Renal pelvis (tissue), 4 donors: ENCODE data around the gene NFKBIB. TPM values are rescaled to one million over a fixed set of nuclear protein-coding genes. Genes with fewer than 3 reads are reported as not detected.

Experiments used
- DNase-seq: peaks from one replicate; pipeline ENCODE4 v3.0.0-alpha.2; 2013
- polyA plus RNA-seq, 3 donors: library from polyadenylated mRNA; unstranded; fragments of 120-200 nt; gene quantifications; one replicate each; pipeline ENCODE4 v1.2.1, GENCODE V29; 2013; ENCODE audit not compliant: insufficient read length in 3 of 3

Gene NFKBIB
- polyA plus RNA-seq, 3 donors = 9.7 to 12.2 (median 11.5) TPM

GRCh38 chr19:38952395-38953165 lies 52.8 kb downstream of the NFKBIB start:
- DNase-seq = peak; percentile 74

- no peak for DNase-seq
Observed at GRCh38 chr19:38953677-38954076, 53.9 kb downstream of the NFKBIB start.

DNA sequence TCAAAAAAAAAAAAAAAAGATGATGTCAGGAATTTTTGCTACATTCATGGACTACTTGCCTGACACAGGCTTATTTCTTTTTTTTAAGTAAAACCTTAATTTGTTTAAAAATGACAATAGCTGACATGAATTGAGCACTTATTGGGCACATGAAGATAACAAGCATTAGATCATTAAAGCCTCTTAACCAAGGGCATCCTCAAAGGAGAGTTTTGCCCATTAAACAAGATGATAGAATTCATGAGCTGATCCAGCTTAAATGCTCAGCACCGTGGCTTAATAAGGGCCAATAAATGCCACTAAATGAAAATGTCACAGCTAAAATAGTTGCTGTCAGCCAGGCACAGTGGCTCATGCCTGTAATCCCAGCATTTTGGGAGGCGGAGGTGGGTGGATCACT lies 56.5 kb downstream of the NFKBIB start:
- DNase-seq = no peak

GRCh38 chr19:38958301-38958700 lies 58.5 kb downstream of the NFKBIB start:
- DNase-seq = no peak

Other genes starting within 250 kb of the NFKBIB start
- gene CAPN12, start 155.5 kb upstream of the NFKBIB start, polyA plus RNA-seq = 10 to 100 TPM in 2 of 3 donors, 1 to 10 TPM in 1; 9.1 to 14.0 (median 12.9) TPM
- under 1 TPM in 1 of 3 donors, not detected in 2; 0.78 TPM for gene LGALS7, start 126.5 kb upstream of the NFKBIB start, polyA plus RNA-seq
- 1 to 10 TPM; 2.0 to 3.2 (median 2.2) TPM for gene LGALS7B, start 110.8 kb upstream of the NFKBIB start, polyA plus RNA-seq
- gene LGALS4, start 87.0 kb upstream of the NFKBIB start, polyA plus RNA-seq = 1 to 10 TPM; 1.3 to 2.4 (median 1.9) TPM
- gene ECH1, start 68.2 kb upstream of the NFKBIB start, polyA plus RNA-seq = 100 to 1,000 TPM; 165 to 180 (median 174) TPM
- 100 to 1,000 TPM; 466 to 472 (median 471) TPM for gene HNRNPL, start 50.0 kb upstream of the NFKBIB start, polyA plus RNA-seq
- gene RINL, start 21.7 kb upstream of the NFKBIB start, polyA plus RNA-seq = 10 to 100 TPM in 1 of 3 donors, 1 to 10 TPM in 2; 8.0 to 10.0 (median 9.6) TPM
- gene SIRT2, start 351 bp upstream of the NFKBIB start, polyA plus RNA-seq = 10 to 100 TPM; 43.7 to 53.7 (median 51.2) TPM
- gene CCER2, start 12.2 kb downstream of the NFKBIB start, polyA plus RNA-seq = 1 to 10 TPM in 1 of 3 donors, under 1 TPM in 2; 0.63 to 1.1 (median 0.86) TPM
- gene SARS2, start 30.8 kb downstream of the NFKBIB start, polyA plus RNA-seq = 10 to 100 TPM; 48.7 to 64.8 (median 62.2) TPM
- gene MRPS12, start 31.0 kb downstream of the NFKBIB start, polyA plus RNA-seq = 10 to 100 TPM; 25.3 to 31.2 (median 30.9) TPM
- 100 to 1,000 TPM in 2 of 3 donors, 10 to 100 TPM in 1; 66.1 to 106 (median 106) TPM for gene FBXO17, start 75.8 kb downstream of the NFKBIB start, polyA plus RNA-seq
- 1 to 10 TPM; 7.8 to 10.0 (median 8.7) TPM for gene FBXO27, start 132.6 kb downstream of the NFKBIB start, polyA plus RNA-seq
- under 1 TPM; 0.29 to 0.75 (median 0.67) TPM for gene ACP7, start 184.4 kb downstream of the NFKBIB start, polyA plus RNA-seq
- gene PAK4, start 225.8 kb downstream of the NFKBIB start, polyA plus RNA-seq = 10 to 100 TPM; 66.6 to 76.3 (median 73.6) TPM